ENCODE measurements around the gene POMT2. TPM values are rescaled to one million over a fixed set of nuclear protein-coding genes. Genes with fewer than 3 reads are reported as not detected.

POMT2 gene
- total RNA-seq, 2 donors from 2014 or later, result 9.7 to 11.5 TPM

- TF ChIP-seq CTCF (IDR thresholded peaks at IDR 0.05), result no peak
- DNase-seq (ENCODE audit: low spot score), result no peak
- Histone ChIP-seq H3K27me3 (no peaks in the 10 kb centered on the region), H3K9me3 (no peaks in the 10 kb centered on the region), H3K36me3 (peaks cover 22% of the 10 kb centered on the region), H3K4me3 (no peak overlapping the region), H3K4me1 (peaks cover 0 to 3% of the 10 kb centered on the region in 2 donors), H3K27ac (no peak overlapping the region)
Observed at GRCh38 chr14:77296906-77297305, 23.8 kb downstream of the POMT2 start.

- Histone ChIP-seq H3K27ac (no peak overlapping the region), H3K9me3 (no peaks in the 10 kb centered on the region), H3K27me3 (no peaks in the 10 kb centered on the region), H3K4me1 (peaks cover 0 to under 1% of the 10 kb centered on the region in 2 donors), H3K4me3 (no peak overlapping the region), H3K36me3 (peaks cover 22% of the 10 kb centered on the region)
- no peak for TF ChIP-seq CTCF (IDR thresholded peaks at IDR 0.05)
- DNase-seq (ENCODE audit: low spot score), result no peak
Observed at GRCh38 chr14:77296155-77296554, 24.5 kb downstream of the POMT2 start.

GRCh38 chr14:77290705-77291104 is 30.0 kb downstream of the POMT2 start:
- no peak overlapping the region for H3K4me3 ChIP-seq
- no peaks in the 10 kb centered on the region for H3K4me1 ChIP-seq
- H3K27ac ChIP-seq, result no peak overlapping the region
- TF ChIP-seq CTCF (IDR thresholded peaks at IDR 0.05), result no peak
- DNase-seq (ENCODE audit: low spot score), result no peak
- H3K27me3 ChIP-seq, result no peaks in the 10 kb centered on the region
- H3K36me3 ChIP-seq, result peaks cover 32% of the 10 kb centered on the region
- no peaks in the 10 kb centered on the region for H3K9me3 ChIP-seq

- no peak overlapping the region for H3K4me3 ChIP-seq
- no peak for TF ChIP-seq CTCF (IDR thresholded peaks at IDR 0.05)
- no peak overlapping the region for H3K27ac ChIP-seq
- no peaks in the 10 kb centered on the region for H3K9me3 ChIP-seq
- H3K27me3 ChIP-seq, result no peaks in the 10 kb centered on the region
- peaks cover 59% of the 10 kb centered on the region for H3K36me3 ChIP-seq
- H3K4me1 ChIP-seq, result no peaks in the 10 kb centered on the region
- DNase-seq (ENCODE audit: low spot score), result no peak
Observed at GRCh38 chr14:77286576-77286975, 34.1 kb downstream of the POMT2 start.

- Histone ChIP-seq H3K36me3 (peaks cover 71% of the 10 kb centered on the region), H3K27ac (no peak overlapping the region), H3K27me3 (no peaks in the 10 kb centered on the region), H3K4me1 (no peaks in the 10 kb centered on the region), H3K4me3 (no peak overlapping the region), H3K9me3 (no peaks in the 10 kb centered on the region)
- DNase-seq (ENCODE audit: low spot score), result no peak
- no peak for TF ChIP-seq CTCF (IDR thresholded peaks at IDR 0.05)
Observed at GRCh38 chr14:77284466-77284865, 36.2 kb downstream of the POMT2 start.

- no peak for DNase-seq (ENCODE audit: low spot score)
- Histone ChIP-seq H3K27me3 (no peaks in the 10 kb centered on the region), H3K36me3 (peaks cover 74% of the 10 kb centered on the region), H3K27ac (no peak overlapping the region), H3K4me1 (no peaks in the 10 kb centered on the region), H3K4me3 (no peak overlapping the region), H3K9me3 (no peaks in the 10 kb centered on the region)
- no peak for TF ChIP-seq CTCF (IDR thresholded peaks at IDR 0.05)
Observed at GRCh38 chr14:77284066-77284465, 36.6 kb downstream of the POMT2 start.

Measured in right atrium auricular region (tissue), 2 donors.